Large intestine (tissue), 3 donors: ENCODE data around the gene IL27RA. TPM values are rescaled to one million over a fixed set of nuclear protein-coding genes. Genes with fewer than 3 reads are reported as not detected.
A peak's percentile ranks its signal among the peaks of the same experiment; 100 is the strongest.
"Not testable (repeated sequence)": the region's sequence is repeated elsewhere in the genome, so short reads cannot be mapped to it uniquely, and the experiment has no call there.

Experiments used
- DNase-seq, 2 donors: peaks; one replicate each; pipeline versions ENCODE4 v3.0.0 to v3.0.0-alpha.2; 2013
- H3K27ac ChIP-seq: one replicate; pipeline ENCODE4 v1.5.1; 2013; ENCODE audit warnings: low read length
- H3K27me3 ChIP-seq: 2 replicates; pipeline ENCODE4 v1.6.1; 2013; ENCODE audit warnings: low read length; ENCODE audit not compliant: control insufficient read depth, insufficient read depth
- H3K36me3 ChIP-seq: 2 replicates; pipeline ENCODE4 v1.6.1; 2013; ENCODE audit warnings: low read length; ENCODE audit not compliant: control insufficient read depth, insufficient read depth
- H3K4me1 ChIP-seq: one replicate; pipeline ENCODE4 v1.6.1; 2013; ENCODE audit warnings: low read length; ENCODE audit not compliant: control insufficient read depth, insufficient read depth
- H3K4me3 ChIP-seq: one replicate; pipeline ENCODE4 v1.5.1; 2013; ENCODE audit warnings: low read length
- H3K9me3 ChIP-seq: one replicate; pipeline ENCODE4 v1.6.1; 2013; ENCODE audit warnings: mild to moderate bottlenecking, low read depth, low read length, moderate library complexity; ENCODE audit not compliant: control insufficient read depth
- WGBS: methylation state at CpG from one replicate; pipeline ENCODE4 v1.1.5; 2013; ENCODE audit warnings: low lambda C conversion rate; ENCODE audit not compliant: insufficient coverage; 5-methylcytosine and 5-hydroxymethylcytosine counted together
- polyA plus RNA-seq: library from polyadenylated mRNA; unstranded; fragments of 120-200 nt; gene quantifications from one replicate; pipeline ENCODE4 v1.2.1, GENCODE V29; 2013

The IL27RA gene
- polyA plus RNA-seq, 1 donor, result 6.4 TPM

DNA sequence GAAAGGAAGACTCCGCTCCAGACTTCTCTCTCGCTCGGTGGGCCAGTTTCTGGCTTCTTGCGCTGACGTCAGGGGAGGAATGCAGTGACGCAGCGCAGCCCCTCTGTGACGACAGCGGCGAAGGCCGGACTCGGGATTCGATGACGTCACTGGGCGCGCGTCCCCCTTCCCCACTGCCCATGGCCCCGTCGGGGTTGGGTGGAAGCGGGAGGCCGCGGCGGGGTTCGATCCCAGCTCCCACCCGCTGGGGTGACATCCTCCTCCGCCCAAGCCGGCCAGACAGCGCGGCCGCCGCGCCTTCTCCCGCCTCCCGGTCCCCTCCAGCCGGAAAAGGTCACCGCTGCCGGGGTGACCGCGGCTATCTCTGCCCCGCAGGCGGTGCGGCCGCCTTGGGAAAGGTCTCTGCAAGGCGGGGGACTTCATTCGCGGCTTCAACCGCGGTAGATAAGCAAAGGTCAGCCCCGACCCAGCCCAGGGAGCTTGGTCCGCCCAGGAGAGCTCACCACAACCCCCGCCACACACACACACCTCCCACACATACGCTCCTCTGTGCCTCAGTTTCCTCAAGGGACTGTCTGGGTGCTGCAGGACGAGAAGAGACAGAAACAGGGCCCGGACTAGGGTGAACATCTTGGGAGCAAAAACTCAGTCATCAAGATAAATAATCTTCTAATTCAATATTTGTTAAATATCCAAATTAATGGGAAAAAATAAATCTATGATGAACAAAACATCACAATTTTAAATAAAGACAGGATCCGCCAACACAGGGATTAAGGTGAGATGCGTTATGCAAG, 24.6 kb upstream of the IL27RA start:
- Histone ChIP-seq H3K9me3 (no peaks in the 10 kb centered on the region), H3K36me3 (no peaks in the 10 kb centered on the region), H3K27me3 (no peaks in the 10 kb centered on the region), H3K4me3 (peak overlapping the region; percentile 82), H3K4me1 (peaks cover 17% of the 10 kb centered on the region), H3K27ac (peak overlapping the region; percentile 94)
- WGBS, result no CpG with 5 or more reads among the region's 56 CpGs
- DNase-seq, result no peak

DNA sequence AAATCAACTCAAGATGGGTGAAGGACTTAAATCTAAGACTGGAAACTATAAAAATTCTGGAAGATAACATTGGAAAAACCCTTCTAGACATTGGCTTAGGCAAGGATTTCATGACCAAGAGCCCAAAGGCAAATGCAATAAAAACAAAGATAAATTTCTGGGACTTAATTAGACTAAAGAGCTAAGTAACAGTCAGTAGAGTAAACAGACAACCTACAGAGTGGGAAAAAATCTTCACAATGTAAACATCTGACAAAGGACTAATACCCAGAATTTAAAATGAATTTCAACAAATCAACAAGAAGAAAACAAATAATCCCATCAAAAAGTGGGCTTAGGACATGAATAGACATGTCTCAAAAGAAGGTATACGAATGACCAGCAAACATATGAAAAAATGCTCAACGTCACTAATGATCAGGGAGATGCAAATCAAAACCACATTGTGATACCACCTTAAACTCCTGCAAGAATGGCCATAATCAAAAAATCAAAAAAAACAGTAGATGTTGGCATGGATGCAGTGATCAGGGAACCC, 19.1 kb upstream of the IL27RA start:
- Histone ChIP-seq H3K36me3 (no peaks in the 10 kb centered on the region), H3K4me3 (no peak overlapping the region), H3K27ac (no peak overlapping the region), H3K4me1 (peaks cover 4% of the 10 kb centered on the region), H3K27me3 (no peaks in the 10 kb centered on the region), H3K9me3 (no peaks in the 10 kb centered on the region)
- WGBS, result no CpG with 5 or more reads among the region's 2 CpGs
- DNase-seq, result no peak

DNA sequence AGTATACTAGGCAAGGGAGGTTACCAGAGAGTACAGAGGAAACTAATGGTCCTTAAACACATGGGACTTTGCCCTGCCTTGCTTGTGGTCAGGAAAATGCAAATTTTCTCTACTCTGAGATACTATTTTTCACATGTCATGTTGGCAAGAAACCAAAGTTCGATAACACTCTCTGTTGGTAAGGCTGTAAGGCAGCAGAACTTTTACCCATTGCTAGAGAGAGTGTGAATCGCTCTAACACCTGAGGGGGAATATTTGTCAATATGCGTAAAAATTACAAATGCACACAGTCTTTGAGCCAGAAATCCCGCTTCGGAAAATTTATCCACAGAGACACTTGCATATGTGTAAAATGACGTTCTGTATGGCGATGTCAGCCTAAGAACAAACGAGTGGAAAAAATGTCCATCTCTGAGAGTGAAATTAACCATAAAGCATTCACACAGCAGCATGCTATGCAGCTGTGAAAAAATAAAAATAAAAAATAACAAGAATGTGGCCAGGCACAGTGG, 16.0 kb upstream of the IL27RA start:
- H3K4me1 ChIP-seq, result peaks cover 4% of the 10 kb centered on the region
- peak; percentile 74 to 90 for DNase-seq
- H3K4me3 ChIP-seq, result no peak overlapping the region
- no peaks in the 10 kb centered on the region for H3K27me3 ChIP-seq
- H3K36me3 ChIP-seq, result no peaks in the 10 kb centered on the region
- no peaks in the 10 kb centered on the region for H3K9me3 ChIP-seq
- 33% methylated on average over 3 of the region's 8 CpGs for WGBS
- H3K27ac ChIP-seq, result peak overlapping the region; percentile 61

DNA sequence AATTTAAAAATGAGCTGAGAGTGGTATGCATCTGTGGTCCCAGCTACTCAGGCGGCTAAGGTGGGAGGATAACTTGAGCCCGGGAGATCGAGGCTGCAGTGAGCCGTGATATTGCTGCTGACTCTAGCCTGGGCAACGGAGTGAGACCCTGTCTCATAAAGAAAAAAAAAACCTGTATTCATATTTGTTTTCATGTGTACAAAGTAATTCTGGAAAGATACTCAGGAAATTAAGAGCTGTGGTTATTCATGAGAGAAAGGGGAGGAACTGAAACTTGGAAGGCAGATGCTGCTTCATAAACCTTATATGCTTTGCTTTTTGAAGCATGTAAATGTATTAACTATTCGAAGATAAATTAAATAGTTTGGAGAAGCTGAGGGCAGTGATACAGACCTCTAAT, 12.5 kb upstream of the IL27RA start:
- no peak overlapping the region for H3K27ac ChIP-seq
- H3K27me3 ChIP-seq, result no peaks in the 10 kb centered on the region
- H3K36me3 ChIP-seq, result no peaks in the 10 kb centered on the region
- no peaks in the 10 kb centered on the region for H3K9me3 ChIP-seq
- no peak for DNase-seq
- WGBS, result no CpG with 5 or more reads among the region's 6 CpGs
- H3K4me3 ChIP-seq, result no peak overlapping the region
- peaks cover 9% of the 10 kb centered on the region for H3K4me1 ChIP-seq

DNA sequence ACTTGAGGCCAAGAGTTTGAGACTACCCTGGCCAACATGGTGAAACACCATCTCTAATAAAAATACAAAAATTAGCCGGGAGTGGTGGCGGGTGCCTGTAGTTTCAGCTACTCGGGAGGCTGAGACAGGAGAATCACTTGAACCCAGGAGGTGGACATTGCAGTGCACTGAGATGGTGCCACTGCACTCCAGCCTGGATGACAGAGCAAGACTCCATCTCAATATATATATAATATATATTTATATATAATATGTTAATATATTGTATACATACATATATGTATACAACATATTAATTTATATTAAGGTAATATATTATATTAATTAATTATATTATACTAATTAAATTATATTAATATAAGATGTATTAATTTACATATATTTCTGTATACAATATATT, 11.8 kb upstream of the IL27RA start:
- not testable (repeated sequence) for DNase-seq, H3K4me3 ChIP-seq, H3K36me3 ChIP-seq, H3K27me3 ChIP-seq, H3K27ac ChIP-seq, H3K9me3 ChIP-seq, H3K4me1 ChIP-seq
- no CpG with 5 or more reads among the region's 3 CpGs for WGBS

DNA sequence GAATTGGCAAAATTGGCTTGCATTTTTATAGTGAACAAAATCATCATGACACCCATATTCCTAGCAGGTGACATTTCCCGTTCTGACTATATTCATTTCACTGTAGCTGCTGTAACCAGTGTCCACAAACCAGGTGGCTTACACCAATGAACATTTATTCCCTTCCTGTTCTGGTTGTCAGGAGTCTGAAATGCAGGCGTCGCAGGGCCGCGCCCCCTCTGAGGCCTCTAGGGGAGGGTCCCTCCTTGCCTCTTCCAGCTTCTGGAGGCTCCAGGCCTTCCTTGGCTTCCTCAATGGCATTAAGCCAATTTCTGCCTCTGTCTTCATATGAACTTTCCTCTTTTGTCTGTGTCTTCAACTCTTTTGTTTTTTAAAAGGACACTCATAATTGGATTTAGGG, 10.1 kb upstream of the IL27RA start:
- WGBS, result 33% methylated on average over 1 of the region's 5 CpGs

DNA sequence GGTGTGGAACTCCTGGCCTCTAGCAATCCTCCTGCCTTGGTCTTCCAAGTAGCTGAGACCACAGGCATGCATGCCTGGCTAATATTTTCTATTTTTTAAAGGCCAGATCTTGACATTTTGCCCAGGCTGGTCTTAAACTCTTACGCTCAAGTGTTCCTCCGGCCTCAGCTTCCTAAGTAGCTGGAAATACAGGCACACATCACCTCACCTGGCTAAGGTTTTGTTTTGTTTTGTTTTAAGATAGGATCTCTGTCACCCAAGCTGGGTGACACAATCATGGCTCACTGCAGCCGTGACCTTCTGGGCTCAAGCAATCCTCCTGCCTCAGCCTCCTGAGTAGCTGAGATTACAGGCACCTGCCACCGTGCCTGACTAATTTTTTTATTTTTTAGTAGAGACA, 9.1 kb upstream of the IL27RA start:
- H3K36me3 ChIP-seq, result no peaks in the 10 kb centered on the region
- H3K9me3 ChIP-seq, result no peaks in the 10 kb centered on the region
- DNase-seq, result no peak
- H3K27me3 ChIP-seq, result no peaks in the 10 kb centered on the region
- H3K4me3 ChIP-seq, result no peak overlapping the region
- WGBS, result no CpG with 5 or more reads among the region's 4 CpGs
- H3K4me1 ChIP-seq, result peaks cover 5% of the 10 kb centered on the region
- H3K27ac ChIP-seq, result no peak overlapping the region

More for the DNA sequence above, 10.1 kb upstream of the IL27RA start:
- peak in 1 of 2 donors; percentile 62 for DNase-seq
- Histone ChIP-seq H3K4me3 (no peak overlapping the region), H3K9me3 (no peaks in the 10 kb centered on the region), H3K4me1 (peaks cover 5% of the 10 kb centered on the region), H3K27ac (no peak overlapping the region), H3K36me3 (no peaks in the 10 kb centered on the region), H3K27me3 (no peaks in the 10 kb centered on the region)

DNA sequence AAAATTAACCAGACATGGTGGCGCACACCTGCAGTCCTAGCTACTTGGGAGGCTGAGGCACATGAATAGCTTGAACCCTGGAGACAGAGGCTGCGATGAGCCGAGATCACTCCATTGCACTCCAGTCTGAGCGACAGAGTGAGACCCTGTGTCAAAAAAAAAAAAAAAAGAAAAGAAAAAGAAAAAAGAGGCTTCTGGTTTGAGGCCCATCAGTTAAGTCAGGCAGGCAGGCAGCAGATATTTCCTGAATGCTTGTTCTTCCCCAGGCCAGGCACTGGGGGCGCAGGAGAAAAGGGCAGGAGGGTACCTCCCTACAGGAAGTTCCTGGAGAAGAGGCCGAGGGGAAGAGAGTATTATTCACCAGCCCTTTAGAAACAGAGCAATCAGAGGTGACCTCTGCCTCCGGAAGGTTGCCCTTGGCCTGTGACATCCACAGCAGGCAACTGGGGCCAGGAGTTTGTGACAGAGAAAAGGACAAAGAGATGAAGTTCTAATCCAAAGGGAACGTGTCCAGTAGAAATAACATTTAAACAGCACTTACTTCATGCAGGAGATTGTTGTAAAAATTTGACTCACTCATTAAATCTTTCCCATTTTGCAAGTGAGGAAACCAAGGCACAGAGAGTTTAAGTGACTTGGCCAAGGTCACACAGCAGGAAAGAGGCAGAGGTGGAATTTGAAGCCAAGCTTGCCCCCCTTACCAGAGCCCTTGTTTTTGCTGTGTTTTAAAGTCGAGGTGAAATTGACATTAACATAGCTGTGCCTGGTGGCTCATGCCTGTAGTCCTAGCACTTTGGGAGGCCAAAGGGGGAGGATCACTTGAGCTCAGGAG, 7.9 kb upstream of the IL27RA start:
- peak; percentile 81 to 91 for DNase-seq
- no peak overlapping the region for H3K4me3 ChIP-seq
- no peaks in the 10 kb centered on the region for H3K36me3 ChIP-seq
- no peaks in the 10 kb centered on the region for H3K9me3 ChIP-seq
- H3K27ac ChIP-seq, result peak overlapping the region; percentile 39
- peaks cover 5% of the 10 kb centered on the region for H3K4me1 ChIP-seq
- peaks cover 8% of the 10 kb centered on the region for H3K27me3 ChIP-seq
- WGBS, result 100% methylated on average over 3 of the region's 9 CpGs

DNA sequence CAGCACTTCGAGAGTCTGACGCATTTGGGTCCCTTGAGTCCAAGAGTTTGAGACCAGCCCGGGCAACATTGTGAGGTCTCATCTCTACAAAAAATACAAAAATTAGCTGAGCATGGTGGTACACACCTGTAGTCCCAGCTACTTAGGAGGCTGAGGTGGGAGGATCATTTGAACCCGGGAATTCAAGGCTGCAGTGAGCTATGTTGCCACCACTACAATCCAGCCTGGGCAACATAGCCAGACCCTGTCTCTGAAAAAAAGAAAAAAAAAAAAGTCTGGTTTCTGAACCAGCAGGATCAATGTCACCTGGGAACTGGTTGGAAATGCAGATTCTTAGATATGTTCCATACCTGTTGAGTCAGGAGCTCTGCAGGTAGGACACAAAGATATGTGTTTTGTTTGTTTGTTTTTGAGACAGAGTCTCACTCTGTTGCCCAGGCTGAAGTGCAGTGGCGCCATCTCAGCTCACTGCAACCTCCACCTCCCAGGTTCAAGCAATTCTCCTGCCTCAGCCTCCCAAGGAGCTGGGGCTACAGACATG, 4.8 kb upstream of the IL27RA start:
- not testable (repeated sequence) for H3K4me3 ChIP-seq, H3K36me3 ChIP-seq, H3K4me1 ChIP-seq, H3K9me3 ChIP-seq, H3K27ac ChIP-seq, DNase-seq
- peaks cover 13% of the 10 kb centered on the region for H3K27me3 ChIP-seq
- WGBS, result no CpG with 5 or more reads among the region's 5 CpGs

DNA sequence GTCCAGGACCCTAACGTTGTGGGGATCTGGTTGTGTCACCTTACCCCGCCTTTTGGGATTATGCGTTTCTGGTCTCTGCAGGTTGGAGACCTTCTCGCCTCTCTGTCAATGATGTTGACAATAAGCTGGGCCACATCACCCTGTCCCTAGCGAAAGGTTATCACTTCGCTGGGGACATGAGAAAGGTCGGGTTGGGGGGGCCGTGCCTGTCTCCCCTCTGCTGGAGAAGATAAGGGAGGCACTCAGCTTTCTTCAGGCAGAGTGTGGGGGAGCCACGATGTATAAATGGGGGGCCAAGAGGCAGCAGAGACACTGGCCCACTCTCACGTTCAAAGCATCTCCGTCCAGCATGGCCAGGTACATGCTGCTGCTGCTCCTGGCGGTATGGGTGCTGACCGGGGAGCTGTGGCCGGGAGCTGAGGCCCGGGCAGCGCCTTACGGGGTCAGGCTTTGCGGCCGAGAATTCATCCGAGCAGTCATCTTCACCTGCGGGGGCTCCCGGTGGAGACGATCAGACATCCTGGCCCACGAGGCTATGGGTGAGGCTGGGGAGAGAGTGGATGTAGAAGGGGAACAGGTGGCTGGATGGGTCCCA, 3.6 kb upstream of the IL27RA start, which contains the start of gene RLN3:
Gene RLN3, plus strand, starts transcription at position 293 of the 595 bp plus-strand sequence. Its CDS starts 57 bp downstream, at position 350.
- 33% methylated on average over 2 of the region's 24 CpGs for WGBS
- Histone ChIP-seq H3K9me3 (no peaks in the 10 kb centered on the region), H3K27ac (no peak within 1 kb of the TSS), H3K4me1 (peaks cover 8% of the 10 kb centered on the region), H3K36me3 (no peaks in the 10 kb centered on the region), H3K4me3 (no peak within 1 kb of the TSS), H3K27me3 (peaks cover 13% of the 10 kb centered on the region)
- no peak for DNase-seq
